Fibroblast of peridontal ligament (primary cell): ENCODE data around the gene NEMF.
"Not testable (repeated sequence)": the region's sequence is repeated elsewhere in the genome, so short reads cannot be mapped to it uniquely, and the experiment has no call there.

Experiments used
- DNase-seq: peaks from one replicate; pipeline ENCODE4 v3.0.0-alpha.2; 2010; ENCODE audit errors: extremely low read depth

The NEMF gene

DNA sequence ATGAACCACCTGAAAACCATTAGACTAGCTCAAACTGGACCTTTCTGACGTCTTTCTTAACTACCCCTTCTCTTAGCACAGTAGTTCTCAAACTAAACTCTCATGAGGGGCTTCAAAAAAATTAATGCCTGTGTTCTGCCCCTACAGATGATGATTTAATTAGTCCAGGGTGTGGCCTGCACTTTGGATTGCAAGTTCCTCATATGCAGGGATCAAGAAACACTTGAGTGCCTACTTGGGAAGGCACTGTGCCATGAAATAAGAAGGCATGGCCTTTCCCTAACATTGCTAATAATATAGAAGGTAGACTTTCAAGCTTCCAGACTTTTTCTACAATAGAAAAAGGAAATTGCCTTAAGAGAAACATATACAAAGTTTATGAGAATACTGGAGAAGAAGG, 107.4 kb downstream of the NEMF start:
- DNase-seq, result no peak

DNA sequence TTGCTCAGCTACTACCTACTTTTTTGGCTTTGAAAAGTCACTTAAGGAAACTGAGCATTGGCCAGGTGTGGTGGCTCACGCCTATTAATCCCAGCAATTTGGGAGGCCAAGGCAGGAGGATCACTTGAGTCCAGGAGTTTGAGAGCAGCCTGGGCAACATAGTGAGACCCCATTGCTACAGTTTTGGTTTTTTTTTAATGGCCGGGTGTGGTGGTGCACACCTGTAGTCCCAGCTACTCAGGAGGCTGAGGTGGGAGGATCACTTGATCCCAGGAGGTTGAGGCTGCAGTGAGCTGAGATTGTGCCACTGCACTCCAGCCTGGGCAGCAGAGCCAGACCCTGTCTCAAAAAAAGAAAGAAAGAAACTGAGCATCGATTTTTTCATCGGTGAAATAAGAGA, 116.9 kb downstream of the NEMF start:
- DNase-seq, result not testable (repeated sequence)

- DNase-seq, result no peak
Observed at GRCh38 chr14:49733836-49734235, 118.8 kb downstream of the NEMF start.

DNA sequence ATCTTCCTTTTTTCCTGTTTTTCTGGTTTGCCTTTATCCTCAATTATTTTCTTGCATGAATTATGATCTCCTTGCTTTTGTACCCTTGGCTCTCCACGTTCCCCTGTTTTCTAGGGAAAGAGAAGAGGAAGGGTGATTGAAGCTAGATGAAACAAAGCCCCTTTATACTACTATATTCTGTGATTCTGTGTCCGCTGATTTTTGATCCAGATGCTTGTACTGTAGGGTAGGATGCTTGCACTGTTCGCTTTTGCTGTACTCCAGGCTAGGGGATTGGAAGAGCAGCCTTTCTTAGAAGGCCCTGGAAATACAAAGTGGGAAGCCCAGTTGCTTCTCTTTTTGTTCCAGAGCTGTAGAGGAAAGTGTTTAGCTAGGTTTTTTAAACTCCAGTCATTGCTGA, 119.7 kb downstream of the NEMF start:
- DNase-seq, result no peak
